ENCODE results near the gene ZEB2.

The ZEB2 gene

DNA sequence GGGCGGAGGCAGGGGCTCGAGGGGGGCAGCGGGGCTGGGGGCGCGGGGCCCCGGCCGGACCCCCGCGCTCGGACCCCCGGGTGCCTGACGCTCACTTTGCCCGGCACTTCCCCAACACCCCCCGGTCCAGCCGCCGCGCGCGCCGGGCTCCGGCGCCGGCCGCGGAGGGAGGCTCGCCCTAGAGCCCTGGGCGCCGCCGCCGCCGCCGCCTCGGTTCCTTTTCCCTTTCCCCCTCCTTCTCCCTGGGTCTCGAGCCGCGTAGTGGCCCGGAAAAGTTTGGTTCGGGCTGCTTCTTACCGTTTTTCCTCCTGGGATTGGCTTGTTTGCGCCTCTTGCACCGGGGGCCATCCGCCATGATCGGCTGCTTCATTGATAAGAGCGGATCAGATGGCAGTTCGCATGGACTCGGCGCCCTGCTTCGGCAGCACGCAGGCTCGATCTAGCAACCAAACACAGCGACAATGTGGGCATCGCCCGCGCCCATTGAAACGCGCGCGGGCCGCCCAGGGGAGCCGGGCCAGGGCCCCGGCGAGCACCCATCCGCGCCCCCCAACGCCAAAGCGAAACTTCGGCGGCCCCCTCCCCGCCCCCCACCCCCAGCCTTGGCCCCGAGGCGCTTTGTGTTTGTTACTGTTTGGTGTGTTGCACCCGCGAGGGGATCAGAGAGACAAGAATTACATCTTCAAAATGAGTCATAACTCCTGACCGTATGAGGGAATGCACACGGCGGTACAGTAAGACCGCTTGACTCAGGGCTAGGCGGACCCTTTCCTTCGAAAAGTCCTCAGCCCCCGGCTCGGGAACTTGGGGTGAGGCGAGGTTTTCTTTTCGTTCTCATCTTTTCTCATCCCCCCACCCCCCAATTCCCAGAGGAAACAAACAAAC is 2.7 kb downstream of the ZEB2 start:
- peak; percentile 54 for DNase-seq

DNA sequence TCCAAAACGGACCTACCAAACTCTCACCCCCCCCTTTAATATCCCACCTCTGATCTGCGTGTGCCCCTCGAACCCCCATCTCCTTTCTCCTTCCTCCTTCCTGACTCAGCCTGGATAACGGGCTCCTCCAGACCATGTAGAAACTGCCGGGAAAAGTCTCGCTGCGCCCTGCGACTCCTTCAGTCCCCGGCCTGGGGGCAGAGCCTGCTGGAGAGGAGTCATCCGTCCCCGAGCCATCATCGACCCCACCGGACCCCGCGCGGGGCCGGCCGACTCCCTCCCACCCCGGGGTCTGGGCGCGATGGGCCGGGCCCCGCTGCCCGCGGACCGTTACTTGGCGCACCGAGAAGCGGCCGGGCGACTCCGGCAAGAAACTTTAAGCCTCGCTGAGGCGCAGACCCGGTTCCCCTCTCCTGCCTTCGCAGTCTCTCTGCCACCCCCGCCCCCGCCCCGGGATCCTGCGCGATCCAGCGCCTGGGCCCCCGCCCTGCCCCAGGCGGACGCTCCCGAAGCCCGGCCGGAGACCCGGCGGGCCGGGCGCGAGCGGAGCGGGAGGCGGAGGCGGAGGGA is 3.4 kb downstream of the ZEB2 start:
- TF ChIP-seq, protein P1, sequence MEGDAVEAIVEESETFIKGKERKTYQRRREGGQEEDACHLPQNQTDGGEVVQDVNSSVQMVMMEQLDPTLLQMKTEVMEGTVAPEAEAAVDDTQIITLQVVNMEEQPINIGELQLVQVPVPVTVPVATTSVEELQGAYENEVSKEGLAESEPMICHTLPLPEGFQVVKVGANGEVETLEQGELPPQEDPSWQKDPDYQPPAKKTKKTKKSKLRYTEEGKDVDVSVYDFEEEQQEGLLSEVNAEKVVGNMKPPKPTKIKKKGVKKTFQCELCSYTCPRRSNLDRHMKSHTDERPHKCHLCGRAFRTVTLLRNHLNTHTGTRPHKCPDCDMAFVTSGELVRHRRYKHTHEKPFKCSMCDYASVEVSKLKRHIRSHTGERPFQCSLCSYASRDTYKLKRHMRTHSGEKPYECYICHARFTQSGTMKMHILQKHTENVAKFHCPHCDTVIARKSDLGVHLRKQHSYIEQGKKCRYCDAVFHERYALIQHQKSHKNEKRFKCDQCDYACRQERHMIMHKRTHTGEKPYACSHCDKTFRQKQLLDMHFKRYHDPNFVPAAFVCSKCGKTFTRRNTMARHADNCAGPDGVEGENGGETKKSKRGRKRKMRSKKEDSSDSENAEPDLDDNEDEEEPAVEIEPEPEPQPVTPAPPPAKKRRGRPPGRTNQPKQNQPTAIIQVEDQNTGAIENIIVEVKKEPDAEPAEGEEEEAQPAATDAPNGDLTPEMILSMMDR (IDR thresholded peaks at IDR 0.05; ENCODE audit: low read depth, low read length): no peak
- no peak for DNase-seq
- peaks cover 2% of the 10 kb centered on the region; the same call in 1 of the 2 replicates for H3K4me1 ChIP-seq
- H3K4me3 ChIP-seq (ENCODE audit: low read depth, low read length): peak overlapping the region; percentile 75
- no peaks in the 10 kb centered on the region for H3K36me3 ChIP-seq
- H3K27me3 ChIP-seq: no peaks in the 10 kb centered on the region
- H3K9me3 ChIP-seq: no peaks in the 10 kb centered on the region

More for the DNA sequence above, 2.7 kb downstream of the ZEB2 start:
- Histone ChIP-seq H3K36me3 (no peaks in the 10 kb centered on the region), H3K4me1 (no peaks in the 10 kb centered on the region; the same call in 1 of the 2 replicates), H3K9me3 (no peaks in the 10 kb centered on the region), H3K27me3 (no peaks in the 10 kb centered on the region), H3K4me3 (ENCODE audit: low read depth, low read length) (peak overlapping the region; percentile 71)
- TF ChIP-seq, protein P1 (IDR thresholded peaks at IDR 0.05; ENCODE audit: low read depth, low read length): no peak

DNA sequence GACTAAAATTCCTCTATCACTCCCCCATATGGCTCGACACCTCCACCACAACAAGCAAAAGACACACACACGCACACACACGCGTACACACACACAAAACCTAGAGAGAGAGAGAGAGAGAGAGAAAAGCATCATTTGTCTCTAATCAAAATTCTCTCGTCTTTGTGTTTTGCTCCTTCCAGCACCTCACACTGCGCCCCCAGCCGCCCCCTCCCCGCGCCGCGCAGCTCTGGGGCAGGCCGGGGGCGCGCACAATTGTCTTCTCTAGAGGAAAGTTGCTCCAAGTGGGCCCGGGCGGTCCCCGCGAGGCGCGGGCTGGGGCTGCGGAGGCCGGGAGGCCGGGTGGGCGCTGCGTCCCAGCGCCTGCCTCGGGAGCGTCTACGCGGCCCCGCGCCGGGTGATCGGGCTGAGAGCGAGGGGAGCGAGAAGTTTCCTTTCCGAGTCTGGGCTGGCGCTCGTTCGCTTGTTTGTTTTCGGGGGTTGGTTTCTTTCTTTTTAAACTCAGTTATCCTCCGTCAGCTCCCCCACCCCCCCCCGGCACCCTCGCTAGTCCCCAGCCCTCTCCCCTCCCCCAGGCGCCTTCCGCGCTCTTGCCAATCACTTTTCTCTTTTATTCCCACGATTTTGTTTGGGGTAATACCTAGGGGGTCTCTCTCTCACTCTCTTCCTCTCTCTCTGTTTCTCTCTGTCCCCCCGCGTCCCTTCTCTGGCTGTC is 4.1 kb downstream of the ZEB2 start:
- Histone ChIP-seq H3K36me3 (no peaks in the 10 kb centered on the region), H3K4me1 (peaks cover 3% of the 10 kb centered on the region; the same call in 1 of the 2 replicates), H3K9me3 (no peaks in the 10 kb centered on the region), H3K4me3 (ENCODE audit: low read depth, low read length) (peak overlapping the region; percentile 75), H3K27me3 (no peaks in the 10 kb centered on the region)
- DNase-seq: peak; percentile 29
- TF ChIP-seq, protein P1 (IDR thresholded peaks at IDR 0.05; ENCODE audit: low read depth, low read length): no peak

DNA sequence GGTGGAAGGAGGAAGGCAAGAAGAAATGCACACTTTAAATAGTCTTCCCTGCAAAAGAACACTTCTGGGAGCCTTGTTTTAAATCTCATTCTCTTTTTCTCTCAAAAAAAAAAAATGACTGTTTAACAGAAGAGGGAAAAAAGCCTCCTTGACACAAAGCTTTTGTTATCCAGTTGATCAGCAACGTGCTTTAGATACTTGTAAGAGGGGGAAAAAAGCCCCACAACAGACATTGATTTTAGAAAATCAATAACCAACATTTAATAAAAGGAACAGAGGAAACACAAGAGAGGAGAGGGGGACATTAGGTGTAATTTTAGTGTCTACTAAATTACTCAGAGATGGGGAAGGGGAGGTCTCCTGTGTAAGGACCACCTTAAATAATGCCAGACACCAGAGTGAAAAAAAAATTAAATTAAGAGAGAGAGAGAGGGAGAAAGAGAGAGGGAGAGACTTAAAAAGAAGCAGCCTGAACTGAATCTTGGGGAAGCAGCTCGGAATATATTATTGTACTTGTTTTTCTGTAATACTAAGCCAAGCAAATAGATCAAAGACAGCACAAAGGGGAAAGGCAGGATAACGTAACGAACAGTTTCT is 4.7 kb downstream of the ZEB2 start:
- peaks cover 3% of the 10 kb centered on the region; the same call in 1 of the 2 replicates for H3K4me1 ChIP-seq

DNA sequence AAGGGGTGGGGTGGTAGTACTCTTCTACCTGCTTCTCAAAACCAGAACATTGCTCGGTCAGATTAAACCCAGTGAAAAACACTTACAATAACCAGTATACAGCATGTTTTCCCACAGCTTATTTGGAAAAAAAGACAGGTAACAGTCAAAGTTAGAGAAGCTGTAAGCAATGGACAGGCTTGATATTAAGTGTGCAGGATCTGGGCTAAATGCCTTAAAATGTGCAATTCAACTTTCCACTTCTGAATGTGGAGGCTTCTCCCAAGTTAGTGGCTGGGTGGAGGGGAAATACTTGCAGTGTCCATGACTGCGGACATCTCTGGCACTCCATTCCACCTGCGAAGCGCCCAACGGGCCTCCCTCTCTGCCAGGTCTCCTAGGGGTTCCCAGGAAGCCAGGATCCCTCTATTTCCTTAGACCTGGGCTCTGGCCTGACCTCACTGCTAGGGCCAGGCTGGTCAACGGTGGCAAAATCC is 5.3 kb downstream of the ZEB2 start:
- Histone ChIP-seq H3K4me3 (ENCODE audit: low read depth, low read length) (0 out of 2 replicates have a peak overlapping the region, but pooled peaks have one; percentile 75), H3K27me3 (no peaks in the 10 kb centered on the region), H3K9me3 (no peaks in the 10 kb centered on the region), H3K4me1 (peaks cover 3% of the 10 kb centered on the region; the same call in 1 of the 2 replicates), H3K36me3 (no peaks in the 10 kb centered on the region)
- DNase-seq: no peak
- TF ChIP-seq, protein P1 (IDR thresholded peaks at IDR 0.05; ENCODE audit: low read depth, low read length): no peak

More for the DNA sequence above, 4.7 kb downstream of the ZEB2 start:
- Histone ChIP-seq H3K9me3 (no peaks in the 10 kb centered on the region), H3K4me3 (ENCODE audit: low read depth, low read length) (peak overlapping the region; percentile 75), H3K27me3 (no peaks in the 10 kb centered on the region), H3K36me3 (no peaks in the 10 kb centered on the region)
- no peak for DNase-seq
- TF ChIP-seq, protein P1 (IDR thresholded peaks at IDR 0.05; ENCODE audit: low read depth, low read length): no peak
